B cell (primary cell): Measurements from ENCODE around the gene OR6J1. TPM values are rescaled to one million over a fixed set of nuclear protein-coding genes. Genes with fewer than 3 reads are reported as not detected.

ENCODE experiments used
- ATAC-seq: fragments of 200-7000 bp; cut with Tn5 transposase; one replicate; pipeline ENCODE4 v1.10.0; 2021; ENCODE audit warnings: low read depth, mild to moderate bottlenecking, moderate number of reproducible peaks, moderate library complexity
- CTCF ChIA-PET: fragments of 350-600 bp; sonication (Branson Sonifier 250); formaldehyde crosslinking; loops from one replicate; lab custom pipeline; 2021; ENCODE audit warnings: antibody characterized with exemption, inconsistent platforms; lab: Charles Lee
- POLR2A ChIA-PET: fragments of 350-600 bp; sonication (Branson Sonifier 250); formaldehyde crosslinking; loops from one replicate; lab custom pipeline; 2021; ENCODE audit warnings: antibody characterized with exemption; lab: Charles Lee
- DNase-seq: peaks from one replicate; pipeline ENCODE4 v3.0.0; 2013
- H2AFZ ChIP-seq: 2 replicates; pipeline ENCODE4 v1.6.1; 2012; ENCODE audit warnings: mild to moderate bottlenecking, low read depth, low read length; ENCODE audit not compliant: insufficient read depth, poor library complexity, severe bottlenecking
- H3K27ac ChIP-seq, 2 donors: 1 replicate in 1 of 2; 2 replicates in 1 of 2; pipeline ENCODE4 v1.5.1; 2012 to 2013; ENCODE audit warnings: low read length in 2 of 2, mild to moderate bottlenecking in 2 of 2, moderate library complexity in 1 of 2
- H3K27me3 ChIP-seq, 4 experiments: fragments of 200-600 bp in 1 of 4; sonication (generic) in 1 of 4; replicated peaks in 1 of 4; 1 replicate in 2 of 4; 2 replicates in 2 of 4; pipeline versions ENCODE4 v1.6.1 to v1.7.0; 2013 to 2016; ENCODE audit warnings: low read length in 3 of 4, mild to moderate bottlenecking in 2 of 4, mixed read lengths in 1 of 4, moderate library complexity in 1 of 4; ENCODE audit not compliant: insufficient read depth in 4 of 4, control insufficient read depth in 3 of 4; ENCODE audit errors: control extremely low read depth in 1 of 4
- H3K36me3 ChIP-seq, 2 experiments: replicated peaks in 1 of 2; 1 replicate in 1 of 2; 2 replicates in 1 of 2; pipeline versions ENCODE4 v1.6.1 to v1.7.1; 2013; ENCODE audit warnings: low read length in 1 of 2; ENCODE audit not compliant: insufficient read depth in 2 of 2, control insufficient read depth in 1 of 2; ENCODE audit errors: control extremely low read depth in 1 of 2, extremely low read depth in 1 of 2
- H3K4me1 ChIP-seq, 2 donors: fragments of 200-600 bp in 1 of 2; sonication (generic) in 1 of 2; 1 replicate in 1 of 2; 2 replicates in 1 of 2; pipeline versions ENCODE4 v1.5.1 to v1.6.1; 2013 to 2017; ENCODE audit warnings: low read length in 2 of 2; ENCODE audit not compliant: control insufficient read depth in 2 of 2, insufficient read depth in 2 of 2
- H3K4me2 ChIP-seq: replicated peaks from 2 replicates; pipeline ENCODE3; 2012; ENCODE audit warnings: mild to moderate bottlenecking, low read depth, low read length; ENCODE audit not compliant: poor library complexity, severe bottlenecking
- H3K4me3 ChIP-seq, 5 experiments: fragments of 200-600 bp in 1 of 5; sonication (generic) in 1 of 5; 1 replicate in 3 of 5; 2 replicates in 2 of 5; pipeline versions ENCODE4 v1.5.1 to v1.7.0; 2011 to 2016; ENCODE audit warnings: low read length in 4 of 5, mild to moderate bottlenecking in 4 of 5, low read depth in 2 of 5, control low read depth in 1 of 5, moderate library complexity in 1 of 5; ENCODE audit not compliant: insufficient read depth in 1 of 5; ENCODE audit errors: control extremely low read depth in 1 of 5, extremely low read depth in 1 of 5
- H3K79me2 ChIP-seq: fragments of 200-600 bp; sonication (generic); one replicate; pipeline ENCODE4 v1.6.0; 2016; ENCODE audit warnings: low read length; ENCODE audit not compliant: control insufficient read depth, insufficient read depth
- H3K9ac ChIP-seq: fragments of 200-600 bp; sonication (generic); 2 replicates; pipeline ENCODE4 v1.6.1; 2017; ENCODE audit warnings: mild to moderate bottlenecking, low read length, moderate library complexity
- H3K9me3 ChIP-seq, 3 donors: one replicate each; pipeline versions ENCODE4 v1.6.1 to v1.7.1; 2013; ENCODE audit warnings: low read length in 2 of 3; ENCODE audit not compliant: control insufficient read depth in 2 of 3, insufficient read depth in 1 of 3; ENCODE audit errors: control extremely low read depth in 1 of 3
- H4K20me1 ChIP-seq: 2 replicates; pipeline ENCODE4 v1.6.0; 2012; ENCODE audit warnings: mild to moderate bottlenecking, low read length; ENCODE audit not compliant: insufficient read depth, control insufficient read depth, poor library complexity, severe bottlenecking
- H3K27ac Mint-ChIP-seq: one replicate; pipeline ENCODE4 v1.8.0; 2021; ENCODE audit warnings: mixed read lengths
- H3K27me3 Mint-ChIP-seq: one replicate; pipeline ENCODE4 v1.8.0; 2021; ENCODE audit warnings: mixed read lengths
- H3K4me1 Mint-ChIP-seq: one replicate; pipeline ENCODE4 v1.8.0; 2021; ENCODE audit warnings: mixed read lengths
- H3K4me3 Mint-ChIP-seq: one replicate; pipeline ENCODE4 v1.8.0; 2021; ENCODE audit warnings: mixed read lengths
- H3K9me3 Mint-ChIP-seq: one replicate; pipeline ENCODE4 v1.8.0; 2022; ENCODE audit warnings: mixed read lengths; ENCODE audit not compliant: insufficient read depth
- CTCF ChIP-seq: fragments of 200-600 bp; IDR thresholded peaks from one replicate; pipeline ENCODE4 v1.8.0; 2022; ENCODE audit warnings: antibody characterized with exemption, mild to moderate bottlenecking
- EZH2 ChIP-seq: IDR thresholded peaks from 2 replicates; pipeline ENCODE4 v1.6.1; 2012; ENCODE audit warnings: borderline replicate concordance, low read depth, mild to moderate bottlenecking, moderate library complexity, low read length; ENCODE audit not compliant: insufficient read depth, poor library complexity, severe bottlenecking
- WGBS: methylation state at CpG from one replicate; pipeline ENCODE4 v1.1.5; 2013; ENCODE audit warnings: missing lambda C conversion rate; ENCODE audit not compliant: insufficient coverage; 5-methylcytosine and 5-hydroxymethylcytosine counted together
- intact Hi-C: fragments of 100-400 bp; cut with micrococcal nuclease; formaldehyde crosslinking; loops from one replicate; pipeline ENCODE4 v1.10.0; 2022
- polyA plus RNA-seq: library from polyadenylated mRNA; depleted of rRNA; stranded (reverse); fragments of >200 nt; gene quantifications from 2 replicates; pipeline ENCODE4 v1.2.3, GENCODE V29; 2012
- total RNA-seq, 2 donors: library from RNA; stranded (reverse); fragments of 120-200 nt in 1 of 2; gene quantifications; 1 replicate in 1 of 2; 2 replicates in 1 of 2; pipeline versions ENCODE4 v1.2.3 to v1.2.4, GENCODE V29; 2013 to 2022

The OR6J1 gene
- total and polyA plus RNA-seq, 2 donors (not counting 1 experiment from before 2014, with no cell fraction given), result not detected

- Mint-ChIP-seq H3K4me3 (no peak overlapping the region), H3K9me3 (peaks cover 7% of the 10 kb centered on the region), H3K4me1 (no peaks in the 10 kb centered on the region), H3K27me3 (peaks cover 33% of the 10 kb centered on the region), H3K27ac (no peak overlapping the region)
- Histone ChIP-seq H3K4me1 (no peaks in the 10 kb centered on the region), H4K20me1 (no peaks in the 10 kb centered on the region), H3K4me2 (no peak overlapping the region), H3K27me3 (peaks cover 0 to 9% (median 0%) of the 10 kb centered on the region in 4 experiments), H3K4me3 (no peak overlapping the region), H3K36me3 (no peaks in the 10 kb centered on the region), H3K9ac (no peak overlapping the region), H3K9me3 (peaks cover 0 to 17% (median 0%) of the 10 kb centered on the region in 3 donors), H2AFZ (no peak overlapping the region), H3K27ac (no peak overlapping the region), H3K79me2 (no peaks in the 10 kb centered on the region)
- no peak for ATAC-seq
- TF ChIP-seq CTCF, result no peak
- TF ChIP-seq EZH2, result no peak
- no peak for DNase-seq
- ChIA-PET CTCF (no interaction called here), POLR2A (no interaction called here)
- intact Hi-C loops, result no loop called here
- WGBS, result 80% methylated on average over 6 of the region's 8 CpGs
Observed at GRCh38 chr14:22634233-22634900, 9.8 kb downstream of the OR6J1 start.

GRCh38 chr14:22630486-22630885 lies 13.7 kb downstream of the OR6J1 start:
- POLR2A ChIA-PET, result no interaction called here
- intact Hi-C loops, result no loop called here
- Histone ChIP-seq H3K9ac (no peak overlapping the region), H3K27ac (no peak overlapping the region), H3K4me3 (no peak overlapping the region), H3K9me3 (peaks cover 0 to 17% (median 0%) of the 10 kb centered on the region in 3 donors), H3K79me2 (no peaks in the 10 kb centered on the region), H3K4me1 (no peaks in the 10 kb centered on the region), H3K27me3 (peaks cover 0 to 10% (median 1%) of the 10 kb centered on the region in 4 experiments), H3K36me3 (no peaks in the 10 kb centered on the region), H4K20me1 (no peaks in the 10 kb centered on the region), H2AFZ (no peak overlapping the region), H3K4me2 (no peak overlapping the region)
- peaks cover 7% of the 10 kb centered on the region for H3K9me3 Mint-ChIP-seq
- H3K4me3 Mint-ChIP-seq, result no peak overlapping the region
- CTCF ChIA-PET, result no interaction called here
- H3K27me3 Mint-ChIP-seq, result peaks cover 41% of the 10 kb centered on the region
- TF ChIP-seq CTCF (no peak), EZH2 (no peak)
- no peak overlapping the region for H3K27ac Mint-ChIP-seq
- WGBS, result 77% methylated on average over 2 of the region's 2 CpGs
- no peak for DNase-seq
- H3K4me1 Mint-ChIP-seq, result no peaks in the 10 kb centered on the region
- ATAC-seq, result no peak
